ENCODE results near the gene SEZ6L2.
"Not testable (repeated sequence)": the region's sequence is repeated elsewhere in the genome, so short reads cannot be mapped to it uniquely, and the experiment has no call there.

DNA sequence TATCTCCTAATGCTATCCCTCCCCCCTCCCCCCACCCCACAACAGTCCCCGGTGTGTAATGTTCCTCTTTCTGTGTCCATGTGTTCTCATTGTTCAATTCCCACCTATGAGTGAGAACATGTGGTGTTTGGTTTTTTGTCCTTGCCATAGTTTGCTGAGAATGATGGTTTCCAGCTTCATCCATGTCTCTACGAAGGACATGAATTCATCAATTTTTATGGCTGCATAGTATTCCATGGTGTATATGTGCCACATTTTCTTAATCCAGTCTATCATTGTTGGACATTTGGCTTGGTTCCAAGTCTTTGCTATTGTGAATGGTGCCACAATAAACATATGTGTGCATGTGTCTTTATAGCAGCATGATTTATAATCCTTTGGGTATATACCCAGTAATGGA lies 32.4 kb upstream of the SEZ6L2 start:
- TF ChIP-seq, protein P1, sequence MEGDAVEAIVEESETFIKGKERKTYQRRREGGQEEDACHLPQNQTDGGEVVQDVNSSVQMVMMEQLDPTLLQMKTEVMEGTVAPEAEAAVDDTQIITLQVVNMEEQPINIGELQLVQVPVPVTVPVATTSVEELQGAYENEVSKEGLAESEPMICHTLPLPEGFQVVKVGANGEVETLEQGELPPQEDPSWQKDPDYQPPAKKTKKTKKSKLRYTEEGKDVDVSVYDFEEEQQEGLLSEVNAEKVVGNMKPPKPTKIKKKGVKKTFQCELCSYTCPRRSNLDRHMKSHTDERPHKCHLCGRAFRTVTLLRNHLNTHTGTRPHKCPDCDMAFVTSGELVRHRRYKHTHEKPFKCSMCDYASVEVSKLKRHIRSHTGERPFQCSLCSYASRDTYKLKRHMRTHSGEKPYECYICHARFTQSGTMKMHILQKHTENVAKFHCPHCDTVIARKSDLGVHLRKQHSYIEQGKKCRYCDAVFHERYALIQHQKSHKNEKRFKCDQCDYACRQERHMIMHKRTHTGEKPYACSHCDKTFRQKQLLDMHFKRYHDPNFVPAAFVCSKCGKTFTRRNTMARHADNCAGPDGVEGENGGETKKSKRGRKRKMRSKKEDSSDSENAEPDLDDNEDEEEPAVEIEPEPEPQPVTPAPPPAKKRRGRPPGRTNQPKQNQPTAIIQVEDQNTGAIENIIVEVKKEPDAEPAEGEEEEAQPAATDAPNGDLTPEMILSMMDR (IDR thresholded peaks at IDR 0.05; ENCODE audit: insufficient read depth, low read depth, low read length): not testable (repeated sequence)
- TF ChIP-seq EZH2 (IDR thresholded peaks at IDR 0.05; ENCODE audit: insufficient read depth, low read length): not testable (repeated sequence)
